ENCODE measurements around the gene HS3ST6. TPM values are rescaled to one million over a fixed set of nuclear protein-coding genes. Genes with fewer than 3 reads are reported as not detected.
"Not testable (repeated sequence)": the region's sequence is repeated elsewhere in the genome, so short reads cannot be mapped to it uniquely, and the experiment has no call there.

HS3ST6 gene
- not detected in 2 replicates for total RNA-seq (2014; rRNA removed; shearing (Covaris generic))
- polyA plus RNA-seq (2015; cell fraction: cytosol; rRNA removed), result 0.52 TPM in 1 of 2 replicates, not detected in the other
- polyA plus RNA-seq (2015; cell fraction: nucleus; rRNA removed), result not detected in 2 replicates

- in situ Hi-C loops (cut with HindIII; ENCODE audit: low pct_unique_long_range_greater_than_20kb, low sequenced_read_pairs), result no loop called here
- DNase-seq (ENCODE audit: low read depth, low spot score), result no peak
Measured at GRCh38 chr16:1918351-1919326, at the start of gene HS3ST6. HS3ST6 (minus strand) TSS chr16:1918415; CDS start chr16:1918323, 92 bp downstream.

- DNase-seq (ENCODE audit: low read depth, low spot score), result no peak
- in situ Hi-C loops (cut with HindIII; ENCODE audit: low pct_unique_long_range_greater_than_20kb, low sequenced_read_pairs), result no loop called here
Measured at GRCh38 chr16:1966460-1966859, 48.2 kb upstream of the HS3ST6 start, which contains the start of gene RNF151. RNF151 (plus strand) TSS chr16:1966856; CDS start chr16:1966882, 26 bp downstream.

GRCh38 chr16:1965396-1966001 lies 47.3 kb upstream of the HS3ST6 start:
- in situ Hi-C loops (cut with HindIII; ENCODE audit: low pct_unique_long_range_greater_than_20kb, low sequenced_read_pairs), result no loop called here

GRCh38 chr16:1964506-1965395 lies 46.5 kb upstream of the HS3ST6 start, which contains the start of gene RPS2:
RPS2 (minus strand) TSS chr16:1964826; CDS start chr16:1964625, 201 bp downstream.
- DNase-seq (ENCODE audit: low read depth, low spot score), result peak; percentile 97
- in situ Hi-C loops (cut with HindIII; ENCODE audit: low pct_unique_long_range_greater_than_20kb, low sequenced_read_pairs), result no loop called here

More at GRCh38 chr16:1965396-1966001, 47.3 kb upstream of the HS3ST6 start:
- no peak for DNase-seq (ENCODE audit: low read depth, low spot score)

GRCh38 chr16:1963806-1964505 lies 45.7 kb upstream of the HS3ST6 start:
- peak; percentile 37 for DNase-seq (ENCODE audit: low read depth, low spot score)
- in situ Hi-C loops (cut with HindIII; ENCODE audit: low pct_unique_long_range_greater_than_20kb, low sequenced_read_pairs), result no loop called here

- DNase-seq (ENCODE audit: low read depth, low spot score); in situ Hi-C loops (cut with HindIII; ENCODE audit: low pct_unique_long_range_greater_than_20kb, low sequenced_read_pairs): not testable (repeated sequence)
Measured at GRCh38 chr16:1962161-1963153, 44.2 kb upstream of the HS3ST6 start.

- peak; percentile 19 for DNase-seq (ENCODE audit: low read depth, low spot score)
- in situ Hi-C loops (cut with HindIII; ENCODE audit: low pct_unique_long_range_greater_than_20kb, low sequenced_read_pairs), result no loop called here
Measured at GRCh38 chr16:1961651-1962067, 43.4 kb upstream of the HS3ST6 start.

- peak; percentile 55 for DNase-seq (ENCODE audit: low read depth, low spot score)
- in situ Hi-C loops (cut with HindIII; ENCODE audit: low pct_unique_long_range_greater_than_20kb, low sequenced_read_pairs), result no loop called here
Measured at GRCh38 chr16:1960665-1961630, 42.7 kb upstream of the HS3ST6 start.

- peak; percentile 89 for DNase-seq (ENCODE audit: low read depth, low spot score)
- in situ Hi-C loops (cut with HindIII; ENCODE audit: low pct_unique_long_range_greater_than_20kb, low sequenced_read_pairs), result no loop called here
Measured at GRCh38 chr16:1959269-1960039, 41.2 kb upstream of the HS3ST6 start, which contains the start of gene NDUFB10. NDUFB10 (plus strand) TSS chr16:1959538; CDS start chr16:1959625, 87 bp downstream.

- in situ Hi-C loops (cut with HindIII; ENCODE audit: low pct_unique_long_range_greater_than_20kb, low sequenced_read_pairs), result no loop called here
- no peak for DNase-seq (ENCODE audit: low read depth, low spot score)
Measured at GRCh38 chr16:1958715-1959268, 40.6 kb upstream of the HS3ST6 start.

GRCh38 chr16:1958143-1958491 lies 39.9 kb upstream of the HS3ST6 start:
- DNase-seq (ENCODE audit: low read depth, low spot score); in situ Hi-C loops (cut with HindIII; ENCODE audit: low pct_unique_long_range_greater_than_20kb, low sequenced_read_pairs): not testable (repeated sequence)

GRCh38 chr16:1957434-1958142 lies 39.4 kb upstream of the HS3ST6 start:
- in situ Hi-C loops (cut with HindIII; ENCODE audit: low pct_unique_long_range_greater_than_20kb, low sequenced_read_pairs); DNase-seq (ENCODE audit: low read depth, low spot score): not testable (repeated sequence)

GRCh38 chr16:1953734-1954133 lies 35.5 kb upstream of the HS3ST6 start:
- DNase-seq (ENCODE audit: low read depth, low spot score), result no peak
- in situ Hi-C loops (cut with HindIII; ENCODE audit: low pct_unique_long_range_greater_than_20kb, low sequenced_read_pairs), result no loop called here

All from SK-MEL-5 (cell line).